ENCODE measurements around the gene RUNX2.

- TF ChIP-seq CTCF (IDR thresholded peaks at IDR 0.05) (no peak), POLR2A (IDR thresholded peaks at IDR 0.05) (no peak)
These were observed 60.2 kb downstream of the RUNX2 start for GRCh38 chr6:45388328-45388727.

Data from esophagus squamous epithelium (tissue), 4 donors.